NCI-H1417 (cell line): Measurements from ENCODE around the gene PFN3.
"Not testable (repeated sequence)": the region's sequence is repeated elsewhere in the genome, so short reads cannot be mapped to it uniquely, and the experiment has no call there.

Experiments
- DNase-seq, 3 experiments: peaks; one replicate each; lab custom pipeline; 2025; lab: John Stamatoyannopoulos, UW

Gene PFN3

DNA sequence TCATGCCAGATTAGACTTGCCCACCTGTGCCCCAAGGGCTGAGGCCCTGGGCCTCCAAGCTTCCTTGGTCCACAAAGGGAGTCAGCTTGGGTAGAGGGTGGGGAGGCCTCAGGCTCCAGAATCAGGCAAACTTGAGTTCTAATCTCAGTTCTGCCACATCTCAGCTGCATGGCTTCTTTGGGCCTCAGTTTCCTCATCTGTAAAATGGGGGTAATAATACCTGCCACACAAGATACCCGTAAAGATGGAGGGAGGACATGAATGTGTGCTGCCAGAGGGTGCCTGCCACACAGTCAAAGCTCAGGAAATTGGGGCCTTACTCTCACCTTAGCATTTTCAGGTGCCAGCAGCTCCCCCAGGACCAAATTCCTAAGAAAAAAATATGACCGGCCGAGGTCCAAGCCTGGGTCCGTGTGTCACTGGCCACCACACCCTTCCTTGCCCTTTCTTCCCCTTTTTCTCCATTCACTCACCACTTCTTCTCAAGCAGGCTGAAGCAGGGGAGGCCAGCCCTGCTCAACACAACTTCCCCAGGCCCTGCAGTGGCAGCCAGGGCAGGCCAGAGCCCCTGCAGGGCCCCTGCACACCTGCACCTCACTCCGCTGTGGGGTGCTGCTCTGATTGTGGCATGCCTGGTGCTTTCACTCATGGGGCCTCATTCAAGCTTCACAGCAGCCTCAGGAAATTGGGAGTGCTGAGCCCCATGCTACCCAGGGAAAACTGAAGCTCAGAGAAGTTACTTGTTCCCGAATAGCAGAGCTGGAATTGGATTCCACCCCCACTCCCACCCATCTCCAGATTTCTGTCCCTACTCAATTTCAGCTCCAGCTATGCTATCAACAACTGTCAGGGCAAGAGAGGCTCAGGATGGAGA, 38.8 kb downstream of the PFN3 start:
- no peak for DNase-seq

- DNase-seq, result not testable (repeated sequence)
Measured at GRCh38 chr5:177360740-177361139, 39.7 kb downstream of the PFN3 start.

- no peak for DNase-seq
Measured at GRCh38 chr5:177359860-177360259, 40.6 kb downstream of the PFN3 start.

DNA sequence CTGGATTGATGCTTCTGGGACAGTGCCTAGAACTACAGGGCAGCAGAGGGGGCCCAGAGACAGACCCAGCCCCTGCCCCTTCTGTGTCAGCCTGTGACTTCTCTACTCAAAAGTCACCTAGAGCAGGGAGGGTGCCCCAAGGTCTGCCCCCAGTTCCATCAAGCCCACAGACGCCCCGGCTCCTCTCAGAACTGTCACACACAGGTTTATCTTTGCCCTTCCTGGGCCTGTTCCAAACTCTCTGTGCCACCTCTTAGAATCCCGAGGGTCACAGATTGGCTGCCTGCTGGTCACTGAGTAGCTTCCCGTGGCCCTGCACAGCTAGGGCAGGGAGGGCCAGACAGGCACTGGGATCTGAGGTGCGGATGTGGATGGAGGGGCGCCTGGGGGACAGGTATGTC, 41.0 kb downstream of the PFN3 start:
- no peak for DNase-seq

DNA sequence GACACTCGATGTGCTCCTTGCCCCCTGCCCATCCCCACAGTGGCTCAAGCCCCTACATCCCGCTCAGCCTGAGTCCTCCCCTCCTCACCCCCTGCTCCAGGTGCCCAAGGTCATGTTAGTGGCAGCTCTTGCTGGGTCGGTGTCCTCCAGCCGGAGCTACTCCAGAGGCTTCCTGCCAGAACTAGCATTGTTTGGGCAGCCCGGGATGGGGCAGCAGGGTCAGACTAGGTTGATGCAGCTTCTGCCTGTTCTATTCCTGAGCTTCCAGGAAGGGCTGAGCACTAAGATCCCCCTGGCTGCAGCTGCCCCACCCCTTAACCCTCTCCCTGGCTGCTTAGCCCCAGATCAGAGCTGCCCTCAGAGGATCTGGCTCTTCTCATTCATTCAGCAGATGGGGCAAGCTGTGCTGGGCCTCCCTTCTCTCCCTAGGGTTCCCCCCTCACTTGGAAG, 42.1 kb downstream of the PFN3 start:
- no peak for DNase-seq

DNA sequence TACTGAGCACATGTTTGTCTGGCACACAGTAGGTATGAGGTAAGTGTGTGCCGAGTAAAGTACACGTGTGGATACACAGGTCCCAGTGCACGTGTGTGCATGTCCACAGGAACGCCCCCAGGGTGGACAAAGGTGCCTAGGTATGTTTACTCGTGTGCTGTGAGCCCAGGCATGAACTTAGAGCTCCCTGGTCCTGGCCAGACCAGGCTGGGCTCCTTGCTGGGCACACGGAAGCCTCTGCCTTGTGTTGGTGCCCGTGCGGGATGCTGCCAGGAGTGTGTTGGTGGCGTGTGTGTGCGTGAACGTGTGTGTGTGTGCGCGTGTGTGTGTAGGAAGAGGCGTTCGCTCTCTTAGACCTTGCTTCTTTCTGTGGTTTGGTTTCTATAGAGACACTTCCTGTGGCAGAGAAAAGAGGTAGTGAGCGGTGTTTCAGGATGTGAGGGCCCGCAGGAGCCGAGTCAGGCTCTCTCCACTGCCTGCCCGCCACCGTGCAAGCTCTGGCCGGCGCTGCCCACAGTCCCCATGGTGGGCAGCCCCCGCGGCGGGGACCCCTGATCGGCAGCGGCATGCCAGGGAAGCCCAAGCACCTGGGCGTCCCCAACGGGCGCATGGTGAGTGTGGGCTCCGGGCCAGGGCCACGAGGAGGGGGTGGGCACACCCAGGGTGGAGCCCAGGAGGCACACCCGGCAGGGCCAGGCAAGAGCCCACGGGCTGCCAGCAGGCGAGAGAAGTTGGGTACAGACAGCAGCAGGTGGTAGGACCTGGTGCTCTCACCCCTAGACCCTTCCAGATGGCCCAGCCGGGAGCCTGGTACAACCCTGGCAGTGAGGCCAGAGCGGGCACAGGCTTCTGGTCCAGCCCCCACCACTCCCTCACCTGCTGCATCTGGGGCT, 42.8 kb downstream of the PFN3 start, which contains the start of gene RGS14:
Gene RGS14, plus strand, starts transcription at position 466 of the 893 bp plus-strand sequence. Its CDS starts 101 bp downstream, at position 567.
- DNase-seq, result peak; percentile 15 to 61 (median 31)

- DNase-seq, result peak in 1 of 3 experiments; percentile 25
Measured at GRCh38 chr5:177357146-177357458, 43.4 kb downstream of the PFN3 start.

DNA sequence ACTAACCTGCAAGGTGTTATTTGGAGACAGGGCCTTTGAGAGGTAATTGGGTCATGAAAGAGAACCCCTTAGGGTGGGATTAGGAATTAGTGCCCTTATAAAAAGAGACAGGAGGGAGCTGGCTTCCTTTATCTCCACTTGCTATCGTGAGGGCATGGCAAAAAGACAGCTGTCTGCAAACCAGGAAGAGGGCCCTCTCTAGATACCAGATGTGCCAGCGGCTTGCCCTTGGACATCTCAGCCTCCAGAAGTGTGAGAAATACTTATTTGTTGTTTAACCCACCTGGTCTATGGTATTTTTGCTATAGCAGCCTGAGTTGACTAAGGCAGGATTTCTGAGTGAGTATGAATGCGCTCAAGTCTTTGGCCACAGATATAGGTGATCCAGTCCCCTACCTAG, 43.7 kb downstream of the PFN3 start:
- DNase-seq, result no peak

GRCh38 chr5:177355868-177356168, 44.6 kb downstream of the PFN3 start:
- DNase-seq, result no peak

GRCh38 chr5:177355162-177355867, 45.1 kb downstream of the PFN3 start:
- no peak for DNase-seq

- DNase-seq, result no peak
Measured at GRCh38 chr5:177354711-177355110, 45.8 kb downstream of the PFN3 start.

DNA sequence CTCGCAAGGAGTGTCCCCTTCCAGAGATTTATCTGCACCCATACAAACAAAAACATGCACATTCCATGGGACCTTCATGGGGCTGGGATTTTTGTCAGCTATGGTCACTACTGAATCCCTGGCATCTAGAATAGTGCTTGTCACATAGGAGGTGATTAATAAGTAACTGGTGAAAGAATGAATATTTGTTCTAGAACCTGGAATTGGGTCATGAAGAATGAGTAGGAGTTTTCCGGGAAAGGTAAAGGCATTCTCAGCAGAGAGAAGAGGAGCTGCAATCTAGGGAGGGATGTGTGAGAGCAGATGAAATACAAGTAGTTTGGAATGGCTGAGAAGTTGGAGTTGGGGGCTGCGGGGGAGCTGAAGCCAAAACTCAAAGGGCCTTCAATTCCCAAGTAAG, 46.2 kb downstream of the PFN3 start:
- DNase-seq, result no peak

DNA sequence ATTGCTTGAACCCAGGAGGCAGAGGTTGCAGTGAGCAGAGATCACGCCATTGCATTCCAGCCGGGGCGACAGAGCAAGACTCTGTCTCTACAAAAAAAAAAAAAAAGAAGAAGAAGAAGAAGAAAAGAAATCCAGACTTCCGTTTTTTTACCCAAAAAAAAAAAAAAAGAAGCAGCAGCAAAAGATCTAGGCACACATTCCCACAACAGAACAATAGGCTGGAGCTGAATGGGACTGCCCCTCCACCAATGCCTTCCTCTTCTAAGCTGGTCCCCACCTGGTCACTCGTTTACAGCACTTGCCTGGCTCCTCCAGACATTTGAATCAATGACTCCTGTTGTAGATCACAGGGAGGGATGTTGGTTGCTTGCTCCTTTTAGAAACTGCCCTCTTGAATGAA, 47.4 kb downstream of the PFN3 start:
- DNase-seq, result no peak

DNA sequence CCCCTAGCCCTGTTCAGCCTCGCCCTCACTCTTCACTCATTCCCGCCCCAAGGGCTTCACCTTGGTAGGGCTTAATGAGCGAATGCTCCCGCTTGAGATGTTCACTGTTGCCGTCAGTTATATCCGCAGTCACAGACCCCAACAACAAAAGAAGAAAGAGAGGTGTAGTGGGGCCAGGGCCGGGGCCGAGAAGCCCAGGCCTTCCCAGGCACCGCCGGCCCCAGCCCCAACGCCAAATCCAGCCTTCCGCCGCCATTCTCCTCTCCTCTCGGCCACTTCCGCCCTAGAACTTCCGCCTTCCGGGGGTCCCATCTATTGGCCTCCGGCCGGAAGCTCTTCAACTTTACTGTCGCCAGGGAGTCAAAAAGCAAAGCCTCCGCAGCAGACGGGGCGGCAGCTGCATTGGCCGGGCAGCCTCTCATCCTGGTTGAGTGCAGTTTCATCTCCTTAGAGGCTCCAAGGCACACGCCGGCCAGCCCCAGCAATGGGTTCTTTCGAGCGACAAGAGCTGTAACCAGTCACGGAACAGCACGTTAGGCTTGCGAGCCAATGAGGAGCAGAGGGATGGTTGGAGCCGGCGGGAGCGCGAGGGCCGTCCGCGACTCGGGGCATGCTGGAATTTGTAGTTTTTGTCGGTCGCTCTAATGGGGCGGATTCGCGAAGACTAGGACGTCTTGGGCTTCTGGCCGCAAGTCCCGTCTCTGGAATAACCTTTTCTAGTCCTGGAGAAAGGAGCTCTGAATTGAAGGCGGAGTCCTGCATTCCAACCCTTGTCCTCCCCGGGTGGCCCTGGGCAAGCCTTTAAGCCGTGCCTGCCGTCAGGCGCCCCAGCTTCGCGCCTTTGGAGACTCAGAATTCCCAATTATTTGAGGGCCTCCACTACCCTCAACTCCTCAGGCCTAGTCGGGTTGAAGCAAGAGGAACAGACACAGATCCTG, 48.8 kb downstream of the PFN3 start, which contains the start of gene LMAN2:
Gene LMAN2, minus strand, starts transcription at position 277 of the 938 bp plus-strand sequence. Its CDS starts 21 bp downstream, at position 256.
- DNase-seq, result peak; percentile 85 to 96 (median 92)

DNA sequence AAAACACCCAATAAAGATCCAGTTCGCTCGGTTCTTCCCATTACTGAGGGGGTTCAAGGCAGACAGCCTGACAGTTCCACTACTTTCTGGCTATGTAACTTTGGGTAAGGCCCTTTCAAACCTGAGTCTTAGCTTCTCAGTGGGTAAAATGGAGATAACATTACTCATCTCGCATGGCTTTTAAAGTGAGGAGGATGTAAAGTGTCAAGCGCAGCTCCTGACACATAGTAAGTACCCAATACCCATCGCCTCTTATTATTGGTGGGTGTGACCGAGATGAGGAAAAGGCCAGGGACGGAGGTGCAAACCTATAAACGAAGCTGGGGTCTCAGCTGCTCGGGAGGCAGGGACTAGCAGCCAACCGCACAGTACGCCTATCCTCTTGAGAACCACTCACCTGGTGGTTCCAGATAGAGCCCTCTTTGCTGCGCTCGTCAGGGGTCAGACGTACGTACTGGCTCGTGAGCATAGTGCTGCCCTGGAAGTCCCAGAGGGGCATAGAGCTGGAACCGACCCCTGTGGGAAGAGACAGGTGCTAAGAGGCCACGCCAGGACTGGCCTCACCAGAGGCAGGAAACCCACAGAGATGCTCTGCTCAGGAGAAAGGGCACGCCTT, 49.6 kb downstream of the PFN3 start:
- DNase-seq, result no peak
